Inferior parietal cortex (tissue), 1 donor: Measurements from ENCODE around the gene C3orf52.
A peak's percentile ranks its signal among the peaks of the same experiment; 100 is the strongest.

Source experiments
- DNase-seq: peaks from one replicate; pipeline ENCODE4 v3.0.0-alpha.2; 2016; ENCODE audit errors: extremely low spot score

The C3orf52 gene

DNA sequence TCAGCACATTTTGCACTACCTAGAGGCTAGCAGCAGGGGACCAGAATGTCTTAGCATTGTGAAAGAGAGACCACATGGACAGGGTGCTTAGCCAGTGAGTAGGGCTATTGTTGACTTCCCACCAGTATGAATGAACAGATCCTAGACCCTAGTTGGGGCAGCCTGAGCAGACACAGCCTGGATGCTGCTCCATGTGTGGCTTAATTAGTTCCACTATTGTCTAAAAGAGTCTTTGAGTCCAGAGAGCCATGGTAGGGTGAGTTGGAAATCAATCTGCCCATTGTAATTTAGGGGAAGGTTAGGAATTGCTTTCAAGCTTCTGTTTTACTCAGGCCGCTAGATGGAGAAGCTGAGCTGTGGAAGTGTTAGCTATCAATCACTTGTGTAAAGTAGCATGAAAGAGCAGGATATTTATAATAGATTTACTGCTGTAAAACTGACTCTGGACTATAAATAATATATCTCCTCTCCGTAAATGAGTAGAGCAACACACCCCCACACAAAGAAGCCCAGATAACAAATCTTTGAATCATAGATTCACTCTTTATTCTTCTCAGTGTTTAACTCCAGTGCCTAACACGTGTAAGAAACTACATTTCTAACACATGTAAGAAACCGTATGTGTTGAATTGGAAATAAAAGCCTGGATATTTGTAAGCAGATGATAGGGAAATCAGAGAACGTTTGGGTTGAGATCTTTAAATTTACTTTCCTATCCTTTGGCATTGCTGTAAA is 50.9 kb downstream of the C3orf52 start:
- peak; percentile 83 for DNase-seq

DNA sequence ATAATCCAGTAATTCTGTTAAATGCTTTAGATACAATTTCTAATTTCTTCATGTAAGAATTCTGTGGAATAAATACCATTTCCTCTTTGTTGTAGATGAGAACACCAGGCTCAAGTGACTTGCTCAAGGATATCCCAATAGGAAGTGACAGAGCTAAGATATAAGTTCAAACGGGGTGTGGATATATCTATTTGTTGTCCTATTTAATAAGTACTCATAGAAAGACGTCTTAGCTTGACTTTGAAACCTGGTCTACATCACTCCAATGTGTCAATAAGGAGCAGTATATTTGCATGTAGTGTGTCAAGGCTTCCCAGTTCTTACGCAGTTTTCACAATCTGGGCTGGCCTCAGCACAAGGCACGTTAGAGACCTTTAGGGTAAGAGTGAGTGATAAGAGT is 51.6 kb downstream of the C3orf52 start:
- DNase-seq, result no peak

DNA sequence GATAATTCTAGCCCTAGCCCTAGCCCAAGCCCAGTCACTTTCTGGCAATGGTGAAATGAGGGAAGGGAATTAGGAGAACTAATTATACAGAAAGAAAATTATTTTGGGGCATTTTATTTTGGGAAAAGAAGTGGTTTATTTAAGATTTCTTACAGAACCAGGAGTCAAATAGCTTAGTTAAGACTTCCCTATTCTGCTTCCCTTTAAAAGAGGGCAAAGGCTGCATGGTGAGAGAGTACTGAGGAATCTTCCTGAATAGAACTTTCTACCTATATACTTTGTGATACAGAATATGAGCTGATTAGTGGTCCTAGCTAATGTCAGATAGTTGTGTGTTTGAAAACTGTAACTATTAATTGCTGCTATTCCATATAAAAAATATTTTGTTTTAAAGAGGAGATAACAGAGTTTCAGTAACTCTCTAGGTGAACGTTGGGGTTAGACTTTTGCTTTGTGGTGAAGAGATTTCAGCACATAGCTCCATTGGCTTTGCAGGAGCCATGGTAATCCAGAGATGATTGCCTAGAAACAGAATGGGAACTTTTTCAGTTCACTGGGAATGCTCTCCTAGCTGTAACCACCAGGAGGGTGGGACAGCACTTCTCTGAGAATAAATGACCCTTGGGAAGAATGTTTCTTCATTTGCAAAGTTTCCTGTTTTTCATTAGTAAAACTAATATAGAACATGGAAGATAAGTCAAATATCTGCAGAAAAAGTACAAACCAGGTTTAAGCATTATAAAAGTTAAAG is 52.2 kb downstream of the C3orf52 start:
- no peak for DNase-seq

DNA sequence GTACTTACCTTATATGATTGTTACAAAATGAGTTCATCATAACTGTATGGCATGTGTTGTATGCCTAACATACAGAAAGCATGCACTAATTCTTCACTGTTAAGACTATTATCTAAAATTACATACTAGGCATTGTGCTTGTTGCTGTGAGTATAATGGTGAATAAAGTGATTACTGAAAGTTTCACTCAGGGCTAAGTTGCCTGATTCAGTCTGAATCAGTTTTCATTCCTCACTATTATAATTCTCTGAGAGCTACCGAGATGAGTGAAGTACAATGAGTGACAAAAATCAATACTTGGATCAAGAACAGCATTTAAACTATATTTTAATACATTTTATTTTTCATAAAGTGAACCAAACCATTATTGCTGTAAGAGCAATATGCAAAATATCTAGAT is 54.4 kb downstream of the C3orf52 start:
- DNase-seq, result no peak

DNA sequence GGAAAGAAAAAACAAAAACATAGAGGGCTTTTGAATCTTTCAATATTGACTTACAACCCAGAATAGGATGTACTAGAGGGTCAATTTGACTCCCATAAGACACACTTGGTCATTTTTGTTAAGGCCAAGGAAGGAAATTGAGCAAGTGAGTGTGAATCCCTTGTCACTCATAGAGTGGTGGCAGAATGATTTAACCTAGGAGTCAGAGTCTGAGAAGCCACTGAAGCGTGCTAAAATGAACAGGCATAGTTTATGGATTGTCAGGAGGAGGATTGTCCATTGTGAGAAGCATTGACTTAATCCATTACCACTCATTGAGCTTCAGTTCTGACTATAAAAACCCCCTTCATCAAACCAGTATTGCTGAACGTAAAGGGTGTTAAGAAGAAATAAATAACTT is 55.1 kb downstream of the C3orf52 start:
- no peak for DNase-seq

DNA sequence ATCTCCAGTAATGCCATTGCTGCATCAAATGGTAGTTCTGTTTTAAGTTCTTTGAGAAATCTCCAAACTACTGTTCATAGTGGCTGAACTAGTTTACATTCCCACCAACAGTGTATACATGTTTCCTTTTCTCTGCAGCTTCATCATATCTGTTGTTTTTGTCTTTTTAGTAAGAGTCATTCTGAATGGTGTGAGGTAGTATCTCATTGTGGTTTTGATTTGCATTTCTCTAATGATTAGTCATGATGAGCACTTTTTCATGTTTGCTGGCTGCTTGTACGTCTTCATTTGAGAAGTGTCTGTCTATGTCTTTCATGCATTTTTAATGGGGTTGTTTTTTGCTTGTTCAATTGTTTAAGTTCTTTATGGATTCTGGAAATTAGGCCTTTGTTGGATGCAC is 57.1 kb downstream of the C3orf52 start:
- DNase-seq, result no peak

DNA sequence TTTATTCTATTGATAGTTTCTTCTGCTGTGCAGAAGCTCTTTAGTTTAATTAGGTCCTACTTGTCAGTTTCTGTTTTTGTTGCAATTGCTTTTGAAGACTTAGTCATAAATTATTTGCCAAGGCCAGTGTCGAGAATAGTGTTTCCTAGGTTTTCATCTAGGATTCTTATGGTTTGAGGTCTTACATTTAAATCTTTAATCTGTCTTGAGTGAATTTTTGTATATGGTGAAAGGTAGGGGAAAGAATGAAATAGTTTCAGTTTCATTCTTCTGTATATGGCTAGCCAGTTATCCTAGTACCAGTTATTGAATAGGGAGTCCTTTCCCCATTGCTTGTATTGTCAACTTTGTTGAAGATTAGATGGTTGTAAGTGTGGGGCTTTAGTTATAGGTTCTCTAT is 57.5 kb downstream of the C3orf52 start:
- no peak for DNase-seq

DNA sequence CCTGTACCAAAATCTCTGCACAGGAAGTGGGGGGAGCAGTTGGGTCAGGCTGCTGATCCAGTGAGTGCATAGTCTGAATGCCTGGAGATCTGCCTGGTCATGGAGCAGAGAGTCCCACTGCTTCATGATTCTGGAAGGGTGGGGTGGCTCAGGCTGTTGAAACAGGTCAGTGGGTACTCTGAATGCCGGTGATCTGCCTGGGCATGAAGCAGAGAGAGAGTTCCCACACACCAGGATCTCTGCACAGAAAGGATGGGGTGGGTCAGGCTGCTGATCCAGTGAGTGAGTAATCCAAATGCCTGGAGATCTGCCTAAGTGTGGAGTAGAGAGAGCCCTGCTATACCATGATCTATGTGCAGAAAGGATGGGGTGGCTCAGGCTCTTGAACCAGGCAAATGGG is 62.9 kb downstream of the C3orf52 start:
- no peak for DNase-seq

DNA sequence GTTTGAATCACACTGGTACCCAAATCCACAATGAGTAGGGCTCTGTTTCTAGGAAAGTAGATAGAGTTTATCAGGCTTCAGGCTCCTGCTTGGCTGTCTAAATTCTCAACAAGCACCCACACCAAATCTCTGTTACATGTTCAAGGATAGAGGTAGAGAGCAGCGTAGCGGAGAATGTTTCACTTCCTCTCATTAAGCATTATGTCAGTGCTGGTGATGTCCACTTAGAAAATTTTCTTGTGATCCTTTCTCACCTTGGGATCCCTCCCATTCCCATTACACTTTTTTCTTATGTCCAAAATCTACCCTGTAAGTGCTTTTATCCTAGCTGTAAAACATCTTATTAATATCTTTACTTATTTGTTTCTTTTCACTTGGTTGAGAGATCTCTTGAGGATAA is 81.6 kb downstream of the C3orf52 start:
- no peak for DNase-seq
